Upper lobe of left lung (tissue), 4 donors: ENCODE measurements around the gene GFOD2.

Experiments
- POLR2A ChIP-seq, 4 donors: fragments of 450-650 bp; IDR thresholded peaks; one replicate each; pipeline ENCODE4 v1.5.1; 2016 to 2017; ENCODE audit warnings: antibody characterized with exemption in 4 of 4, mild to moderate bottlenecking in 2 of 4
- POLR2AphosphoS5 ChIP-seq, 2 donors: sonication (generic); formaldehyde crosslinking; IDR thresholded peaks; one replicate each; pipeline ENCODE4 v1.5.1; 2017; ENCODE audit warnings: antibody characterized with exemption in 2 of 2

GRCh38 chr16:67676516-67676915, 42.6 kb downstream of the GFOD2 start:
- peak in 1 of 2 donors; percentile 46 for TF ChIP-seq POLR2AphosphoS5 (IDR thresholded peaks at IDR 0.05)
- TF ChIP-seq POLR2A (IDR thresholded peaks at IDR 0.05): no peak
